BJ (cell line): ENCODE measurements around the gene KCTD10. TPM values are rescaled to one million over a fixed set of nuclear protein-coding genes. Genes with fewer than 3 reads are reported as not detected.

Experiments
- CTCF ChIA-PET: fragments of 350-600 bp; formaldehyde crosslinking; extraction: SDS; loops from one replicate; lab custom pipeline; 2021; ENCODE audit warnings: antibody characterized with exemption, inconsistent platforms; lab: Yijun Ruan, JAX
- POLR2A ChIA-PET: fragments of 300-600 bp; sonication (Branson Sonifier 250); formaldehyde crosslinking; extraction: SDS; loops from one replicate; lab custom pipeline; 2021; ENCODE audit warnings: antibody characterized with exemption; lab: Charles Lee
- DNase-seq: peaks from one replicate; pipeline ENCODE4 v3.0.0-alpha.2; 2011; ENCODE audit warnings: low read depth
- H3K27me3 ChIP-seq: 2 replicates; pipeline ENCODE4 v1.6.0; 2011; ENCODE audit warnings: low read length; ENCODE audit not compliant: control insufficient read depth, insufficient read depth
- H3K36me3 ChIP-seq: 2 replicates; pipeline ENCODE4 v1.5.1; 2011; ENCODE audit warnings: low read length; ENCODE audit not compliant: control insufficient read depth, insufficient read depth
- H3K4me3 ChIP-seq: 2 replicates; pipeline ENCODE4 v1.5.1; 2011; ENCODE audit warnings: low read depth, mild to moderate bottlenecking, control low read depth, low read length
- polyA plus RNA-seq: library from polyadenylated mRNA; depleted of rRNA; stranded (reverse); fragments of >200 nt; gene quantifications from 2 replicates; pipeline ENCODE4 v1.2.3, GENCODE V29; 2011
- TF ChIP-seq, protein P1 (sequence below): IDR thresholded peaks from 2 replicates; pipeline ENCODE4 v1.5.1; 2011; ENCODE audit warnings: low read depth, mild to moderate bottlenecking, control low read depth, inconsistent platforms, low read length, moderate library complexity; ENCODE audit not compliant: insufficient read depth

The KCTD10 gene
- polyA plus RNA-seq, 1 experiment, result 172 TPM

DNA sequence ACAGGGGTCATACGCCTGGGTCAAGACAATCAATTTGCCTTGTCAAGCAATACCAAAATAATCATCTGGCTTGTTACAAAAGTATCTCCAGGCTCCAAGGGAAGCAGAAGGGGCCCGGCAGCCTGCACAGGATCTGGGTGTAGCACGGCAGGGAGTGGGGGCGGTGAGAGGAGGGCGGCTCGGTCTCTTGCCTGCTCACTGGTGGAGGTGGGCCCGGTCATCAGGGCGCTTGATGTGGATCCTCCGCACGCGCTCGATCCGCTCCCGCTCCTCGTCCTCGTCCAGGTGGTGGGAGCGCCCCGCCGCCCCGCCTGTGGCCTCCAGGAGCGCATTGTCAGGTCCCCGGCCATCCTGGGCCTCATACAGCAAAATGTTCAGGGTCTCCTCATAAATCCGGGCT lies 25.7 kb downstream of the KCTD10 start:
- POLR2A ChIA-PET, result no interaction called here
- no peak for DNase-seq
- TF ChIP-seq, protein P1, sequence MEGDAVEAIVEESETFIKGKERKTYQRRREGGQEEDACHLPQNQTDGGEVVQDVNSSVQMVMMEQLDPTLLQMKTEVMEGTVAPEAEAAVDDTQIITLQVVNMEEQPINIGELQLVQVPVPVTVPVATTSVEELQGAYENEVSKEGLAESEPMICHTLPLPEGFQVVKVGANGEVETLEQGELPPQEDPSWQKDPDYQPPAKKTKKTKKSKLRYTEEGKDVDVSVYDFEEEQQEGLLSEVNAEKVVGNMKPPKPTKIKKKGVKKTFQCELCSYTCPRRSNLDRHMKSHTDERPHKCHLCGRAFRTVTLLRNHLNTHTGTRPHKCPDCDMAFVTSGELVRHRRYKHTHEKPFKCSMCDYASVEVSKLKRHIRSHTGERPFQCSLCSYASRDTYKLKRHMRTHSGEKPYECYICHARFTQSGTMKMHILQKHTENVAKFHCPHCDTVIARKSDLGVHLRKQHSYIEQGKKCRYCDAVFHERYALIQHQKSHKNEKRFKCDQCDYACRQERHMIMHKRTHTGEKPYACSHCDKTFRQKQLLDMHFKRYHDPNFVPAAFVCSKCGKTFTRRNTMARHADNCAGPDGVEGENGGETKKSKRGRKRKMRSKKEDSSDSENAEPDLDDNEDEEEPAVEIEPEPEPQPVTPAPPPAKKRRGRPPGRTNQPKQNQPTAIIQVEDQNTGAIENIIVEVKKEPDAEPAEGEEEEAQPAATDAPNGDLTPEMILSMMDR, result no peak
- Histone ChIP-seq H3K27me3 (no peaks in the 10 kb centered on the region), H3K4me3 (no peak overlapping the region), H3K36me3 (peaks cover 49% of the 10 kb centered on the region)
- CTCF ChIA-PET, result interaction anchor here (0.9 to 1.6 kb wide), 2 partner anchors 17 to 38 kb away, joined by 3 to 5 read pairs; no protein-coding TSS in a partner anchor

DNA sequence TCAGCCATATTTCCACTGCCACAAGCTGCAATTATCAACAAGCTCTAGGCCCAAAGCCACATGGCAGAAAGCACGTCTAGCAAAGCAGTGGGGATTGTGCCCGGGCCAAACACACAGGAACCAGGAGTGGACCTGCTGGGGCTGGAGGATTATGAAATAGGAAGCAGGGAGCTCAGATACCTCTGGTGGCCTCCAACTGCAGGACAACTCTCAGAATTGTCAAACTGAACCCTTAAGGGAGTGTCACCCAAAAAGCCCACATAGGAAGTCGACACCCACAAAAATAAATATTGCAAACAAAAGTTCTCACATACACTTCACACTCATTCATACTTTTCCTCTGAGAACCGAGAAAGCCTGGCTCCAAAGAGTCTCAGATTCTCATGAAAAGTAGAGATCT lies 26.1 kb downstream of the KCTD10 start:
- Histone ChIP-seq H3K4me3 (no peak overlapping the region), H3K36me3 (peaks cover 46% of the 10 kb centered on the region), H3K27me3 (no peaks in the 10 kb centered on the region)
- TF ChIP-seq, protein P1, result no peak
- DNase-seq, result no peak
- ChIA-PET POLR2A (no interaction called here), CTCF (interaction anchor here (0.9 to 1.6 kb wide), 2 partner anchors 16 to 39 kb away, joined by 3 to 5 read pairs; no protein-coding TSS in a partner anchor)

DNA sequence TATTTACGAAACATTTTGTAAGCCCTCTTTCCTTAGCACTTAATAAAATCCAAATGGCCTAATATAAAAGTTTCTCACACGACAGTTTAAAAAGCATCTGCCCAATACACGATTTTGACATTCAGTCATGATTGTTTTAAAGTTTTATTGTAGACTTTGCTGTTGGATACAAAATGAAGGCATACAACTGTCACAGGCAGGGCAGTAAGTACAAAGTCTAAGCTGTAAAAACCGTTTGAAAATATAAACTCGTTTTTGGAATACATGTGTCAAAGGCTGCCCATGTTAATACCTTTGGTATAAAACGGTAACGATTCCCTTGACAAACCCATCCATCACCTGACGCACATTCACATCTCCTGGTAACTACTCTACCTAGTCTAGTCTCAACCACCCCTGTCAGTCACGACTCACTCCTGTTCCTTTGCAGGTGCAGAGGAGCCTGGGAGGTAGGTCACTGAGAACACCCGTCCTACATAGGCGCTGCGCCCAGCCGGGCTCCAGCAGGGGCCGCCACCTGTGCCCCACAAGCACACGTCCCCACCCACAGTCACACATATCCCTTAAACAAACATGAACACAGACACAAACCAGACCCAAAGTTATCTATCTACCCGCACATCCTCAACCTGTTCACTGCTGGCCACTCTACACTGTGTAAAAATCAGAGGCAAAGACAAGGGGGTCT lies 27.1 kb downstream of the KCTD10 start:
- Histone ChIP-seq H3K4me3 (no peak overlapping the region), H3K27me3 (no peaks in the 10 kb centered on the region), H3K36me3 (peaks cover 42% of the 10 kb centered on the region)
- POLR2A ChIA-PET, result no interaction called here
- CTCF ChIA-PET, result interaction anchor here (0.7 to 2.6 kb wide), 4 partner anchors 15 to 22 kb away, joined by 3 to 10 read pairs (median 4); no protein-coding TSS in a partner anchor
- DNase-seq, result no peak
- TF ChIP-seq, protein P1, result no peak

DNA sequence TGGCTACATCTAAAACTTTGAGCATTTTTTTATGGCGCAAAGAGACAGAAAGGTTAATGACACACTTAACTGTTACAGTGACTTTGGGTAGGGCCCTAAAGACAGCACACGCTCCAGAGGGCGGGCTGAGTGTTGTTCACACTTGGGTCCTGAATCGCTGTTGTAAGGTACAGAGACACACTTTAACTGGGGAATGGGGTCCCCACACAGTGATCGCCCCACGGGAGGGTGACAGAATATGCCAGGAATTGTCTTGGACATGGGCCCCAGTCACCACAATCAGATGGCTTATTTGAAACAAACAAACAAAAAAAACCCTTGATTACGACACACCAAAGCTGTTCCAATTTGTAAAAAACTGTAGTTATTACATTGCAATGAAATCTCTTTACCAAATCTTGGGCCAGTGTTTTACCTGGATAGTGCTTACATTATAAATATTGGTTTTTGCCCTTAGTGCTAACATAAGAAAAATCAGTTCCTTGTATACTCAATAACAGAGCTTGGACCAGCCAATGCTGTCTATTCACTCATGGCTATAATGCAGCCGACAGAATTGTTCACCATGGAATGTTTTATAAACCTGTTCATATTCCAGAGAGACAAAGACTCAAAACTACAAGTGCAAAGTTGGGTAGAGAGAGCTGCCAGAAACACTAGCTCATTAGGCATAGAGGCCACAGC lies 28.3 kb downstream of the KCTD10 start:
- ChIA-PET CTCF (interaction anchor here (0.7 to 2.6 kb wide), 5 partner anchors 14 to 27 kb away, joined by 3 to 10 read pairs (median 3); no protein-coding TSS in a partner anchor), POLR2A (no interaction called here)

More for the DNA sequence above, 28.3 kb downstream of the KCTD10 start:
- Histone ChIP-seq H3K4me3 (no peak overlapping the region), H3K27me3 (no peaks in the 10 kb centered on the region), H3K36me3 (peaks cover 37% of the 10 kb centered on the region)
- TF ChIP-seq, protein P1, result no peak
- DNase-seq, result no peak
